GM12878 (cell line): Measurements from ENCODE around the gene IL18RAP. TPM values are rescaled to one million over a fixed set of nuclear protein-coding genes. Genes with fewer than 3 reads are reported as not detected.

ENCODE experiments used
- ATAC-seq: fragments of 200-7000 bp; cut with Tn5 transposase; 3 replicates; pipeline ENCODE4 v1.9.1; 2020; ENCODE audit warnings: mild to moderate bottlenecking, moderate library complexity
- BruUV-seq: library from RNA; stranded (reverse); fragments of 400-500 nt; replicated peaks from 2 replicates; lab custom pipeline; 2021; lab: Mats Ljungman, UMichigan
- CTCF ChIA-PET: fragments of 300-600 bp; sonication (Branson Sonifier 250); formaldehyde crosslinking; extraction: SDS; loops from one replicate; lab custom pipeline; 2021; ENCODE audit warnings: inconsistent platforms; lab: Yijun Ruan, JAX
- POLR2A ChIA-PET: fragments of 350-600 bp; formaldehyde crosslinking; extraction: SDS; loops from one replicate; lab custom pipeline; 2021; ENCODE audit warnings: inconsistent platforms; lab: Charles Lee
- RAD21 ChIA-PET: fragments of 300-600 bp; sonication (Branson Sonifier 250); formaldehyde crosslinking; loops from one replicate; lab custom pipeline; 2023; ENCODE audit warnings: antibody characterized with exemption; ENCODE audit not compliant: unreplicated experiment; lab: Charles Lee
- SMC1A ChIA-PET: fragments of 300-600 bp; sonication (Branson Sonifier 250); formaldehyde crosslinking; loops from one replicate; lab custom pipeline; 2023; ENCODE audit not compliant: unreplicated experiment, uncharacterized antibody; lab: Charles Lee
- DNase-seq: peaks from one replicate; pipeline ENCODE4 v3.0.0-alpha.2; 2011; ENCODE audit warnings: low read depth, low spot score
- FAIRE-seq: peaks from 3 replicates; lab custom pipeline; 2011; peaks lifted over from hg19 to GRCh38; lab: Jason Lieb, UNC
- H2AFZ ChIP-seq: 2 replicates; pipeline ENCODE4 v1.6.0; 2011; ENCODE audit warnings: low read depth, low read length, control low read depth; ENCODE audit not compliant: control insufficient read depth
- H3K27ac ChIP-seq: 2 replicates; pipeline ENCODE4 v1.5.1; 2011; ENCODE audit warnings: control low read depth; ENCODE audit not compliant: control insufficient read depth, insufficient read depth
- H3K27me3 ChIP-seq, 2 experiments: replicated peaks in 1 of 2; 2 replicates each; pipeline versions ENCODE4 v1.6.0 to v1.6.1; 2011; ENCODE audit warnings: low read length in 1 of 2; ENCODE audit not compliant: control insufficient read depth in 2 of 2, insufficient read depth in 2 of 2
- H3K36me3 ChIP-seq, 2 experiments: 2 replicates each; pipeline ENCODE4 v1.5.1; 2011; ENCODE audit warnings: low read length in 1 of 2; ENCODE audit not compliant: control insufficient read depth in 2 of 2, insufficient read depth in 2 of 2
- H3K4me1 ChIP-seq: 2 replicates; pipeline ENCODE4 v1.6.1; 2011; ENCODE audit warnings: mild to moderate bottlenecking, low read length, moderate library complexity, mixed read lengths; ENCODE audit not compliant: control insufficient read depth, insufficient read depth
- H3K4me2 ChIP-seq: 2 replicates; pipeline ENCODE4 v1.6.0; 2011; ENCODE audit warnings: control low read depth; ENCODE audit not compliant: control insufficient read depth, insufficient read depth
- H3K4me3 ChIP-seq: fragments of 200-600 bp; sonication (generic); 2 replicates; pipeline ENCODE4 v1.5.1; 2016
- H3K79me2 ChIP-seq: 2 replicates; pipeline ENCODE4 v1.6.0; 2011; ENCODE audit warnings: low read length; ENCODE audit not compliant: control insufficient read depth, insufficient read depth
- H3K9ac ChIP-seq: 2 replicates; pipeline ENCODE4 v1.8.0; 2011; ENCODE audit warnings: low read length, control low read depth, mixed read lengths; ENCODE audit not compliant: control insufficient read depth, insufficient read depth
- H3K9me3 ChIP-seq: replicated peaks from 3 replicates; pipeline ENCODE4 v1.5.1; 2011; ENCODE audit warnings: mild to moderate bottlenecking, low read length; ENCODE audit not compliant: control insufficient read depth, insufficient read depth
- H4K20me1 ChIP-seq: 2 replicates; pipeline ENCODE4 v1.6.0; 2011; ENCODE audit not compliant: control insufficient read depth, insufficient read depth
- ASH2L ChIP-seq: fragments of 300-600, 200-600 bp; sonication (generic); IDR thresholded peaks from 2 replicates; pipeline ENCODE4 v1.6.1; 2017; ENCODE audit warnings: low read depth, mild to moderate bottlenecking, borderline replicate concordance
- BACH1 ChIP-seq: fragments of 450-650 bp; IDR thresholded peaks from 2 replicates; pipeline ENCODE4 v1.6.1; 2017; ENCODE audit warnings: mild to moderate bottlenecking, borderline replicate concordance
- BCL11A ChIP-seq: IDR thresholded peaks from 2 replicates; pipeline ENCODE4 v1.6.1; 2011; ENCODE audit warnings: low read depth, low read length
- ETV6 ChIP-seq, 2 experiments: fragments of 450-650 bp in 1 of 2; IDR thresholded peaks in 1 of 2; conservative IDR thresholded peaks in 1 of 2; 2 replicates each; pipeline ENCODE4 v1.6.1; 2014; ENCODE audit warnings: antibody characterized with exemption in 1 of 2, borderline replicate concordance in 1 of 2, low read depth in 1 of 2, mild to moderate bottlenecking in 1 of 2, moderate library complexity in 1 of 2
- HDAC6 ChIP-seq: fragments of 200-600 bp; sonication (generic); IDR thresholded peaks from one replicate; pipeline ENCODE4 v1.8.0; 2017; ENCODE audit warnings: antibody characterized with exemption; ENCODE audit not compliant: unreplicated experiment
- KLF5 ChIP-seq: fragments of 450-650 bp; IDR thresholded peaks from 2 replicates; pipeline ENCODE4 v1.6.1; 2014; ENCODE audit warnings: mild to moderate bottlenecking; ENCODE audit not compliant: partially characterized antibody
- RCOR1 ChIP-seq: conservative IDR thresholded peaks from 2 replicates; pipeline ENCODE4 v1.6.1; 2012; ENCODE audit warnings: low read depth, low read length, improper control_type of control experiment
- RELA ChIP-seq: fragments of 450-650 bp; IDR thresholded peaks from 2 replicates; pipeline ENCODE4 v1.8.0; 2014; ENCODE audit warnings: borderline replicate concordance; ENCODE audit not compliant: partially characterized antibody
- RUNX3 ChIP-seq: IDR thresholded peaks from 2 replicates; pipeline ENCODE4 v1.6.1; 2012; ENCODE audit warnings: low read length, inconsistent platforms
- SMAD5 ChIP-seq: IDR thresholded peaks from 2 replicates; pipeline ENCODE4 v1.6.1; 2016; ENCODE audit warnings: antibody characterized with exemption, low read depth
- SP1 ChIP-seq: IDR thresholded peaks from one replicate; pipeline ENCODE4 v1.6.1; 2011; ENCODE audit warnings: low read depth, low read length
- STAT1 ChIP-seq: fragments of 450-650 bp; conservative IDR thresholded peaks from 2 replicates; pipeline ENCODE4 v1.6.1; 2014; ENCODE audit warnings: antibody characterized with exemption, mild to moderate bottlenecking
- TARDBP ChIP-seq: IDR thresholded peaks from 2 replicates; pipeline ENCODE4 v1.6.1; 2016; ENCODE audit warnings: borderline replicate concordance
- TCF3 ChIP-seq: IDR thresholded peaks from 2 replicates; pipeline ENCODE4 v1.6.1; 2012; ENCODE audit warnings: low read depth, mild to moderate bottlenecking, low read length, borderline replicate concordance; ENCODE audit not compliant: insufficient read depth
- TCF7 ChIP-seq: IDR thresholded peaks from 2 replicates; pipeline ENCODE4 v1.6.1; 2014; ENCODE audit warnings: antibody characterized with exemption, borderline replicate concordance
- ZNF207 ChIP-seq: fragments of 450-650 bp; IDR thresholded peaks from 2 replicates; pipeline ENCODE4 v1.6.1; 2014; ENCODE audit warnings: antibody characterized with exemption, mild to moderate bottlenecking, borderline replicate concordance
- ZNF217 ChIP-seq: fragments of 450-650 bp; IDR thresholded peaks from 2 replicates; pipeline ENCODE4 v1.6.1; 2017; ENCODE audit warnings: antibody characterized with exemption, mild to moderate bottlenecking
- WGBS: methylation state at CpG from one replicate; pipeline ENCODE4 v1.1.6; 2016; ENCODE audit warnings: low lambda C conversion rate; ENCODE audit not compliant: insufficient replicate concordance, insufficient coverage; ENCODE audit errors: missing lambda C conversion rate; 5-methylcytosine and 5-hydroxymethylcytosine counted together
- in situ Hi-C: fragments of 300-500 bp; cut with MboI; formaldehyde crosslinking; loops from 9 replicates; pipeline ENCODE4 v1.14.3; 2018; ENCODE audit warnings: mixed read lengths
- intact Hi-C: fragments of 100-400 bp; cut with micrococcal nuclease; formaldehyde crosslinking; loops from one replicate; pipeline ENCODE4 v1.14.2; 2022; ENCODE audit not compliant: unreplicated experiment
- polyA plus RNA-seq, 11 experiments: library from polyadenylated mRNA; depleted of rRNA in 4 of 11; unstranded in 6 of 11; stranded (reverse) in 5 of 11; fragments of >200 nt; fragmentation: Nextera tagmentation in 4 of 11; fragmentation: Illumina TruSeq in 1 of 11; extraction: Ambion mirVana in 4 of 11; extraction: Trizol in 1 of 11; gene quantifications; 1 replicate in 1 of 11; 2 replicates in 10 of 11; pipeline versions ENCODE4 v1.2.1 to v1.2.3, GENCODE V29; 2011 to 2016; ENCODE audit warnings: inconsistent platforms in 2 of 11, missing spikeins in 2 of 11, low read depth in 1 of 11
- total RNA-seq, 4 experiments: library from RNA; depleted of rRNA in 3 of 4; stranded (reverse); fragments of >200 nt in 3 of 4; fragmentation: Illumina TruSeq in 1 of 4; extraction: Trizol in 1 of 4; gene quantifications; 2 replicates each; pipeline versions ENCODE4 v1.2.1 to v1.2.3, GENCODE V29; 2013 to 2021
- TF ChIP-seq, protein P1 (sequence below): fragments of 450-650 bp; IDR thresholded peaks from 2 replicates; pipeline ENCODE4 v1.6.1; 2018; ENCODE audit warnings: borderline replicate concordance, mild to moderate bottlenecking; ENCODE audit not compliant: partially characterized antibody
- TF ChIP-seq, protein P2 (sequence below): IDR thresholded peaks from 2 replicates; pipeline ENCODE4 v1.6.1; 2012; ENCODE audit warnings: low read depth, low read length, improper control_type of control experiment
- TF ChIP-seq, protein P3 (sequence below): IDR thresholded peaks from 2 replicates; pipeline ENCODE4 v1.6.1; 2012; ENCODE audit warnings: low read depth, low read length, improper control_type of control experiment

Gene IL18RAP
- total and polyA plus RNA-seq, 10 of the 15 experiments (the other 5 are each of a cell fraction or from before 2014, with no cell fraction given) = 0.37 to 1.6 (median 0.75) TPM; not detected in 1

DNA sequence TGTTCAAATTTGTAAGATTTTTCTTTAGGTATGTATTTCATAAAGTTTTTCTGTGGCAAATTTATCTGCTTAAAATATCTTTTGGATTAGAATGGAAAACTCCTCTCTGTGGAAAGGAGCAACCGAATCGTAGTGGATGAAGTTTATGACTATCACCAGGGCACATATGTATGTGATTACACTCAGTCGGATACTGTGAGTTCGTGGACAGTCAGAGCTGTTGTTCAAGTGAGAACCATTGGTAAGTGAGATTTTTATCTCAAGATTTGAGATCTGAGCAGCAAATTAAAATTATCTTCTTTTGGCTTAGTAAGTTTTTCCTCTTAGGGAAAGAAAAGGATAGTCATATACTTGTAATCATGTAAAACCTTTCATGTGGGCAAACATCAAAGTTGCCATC, 14.2 kb downstream of the IL18RAP start (continued):
- TF ChIP-seq RUNX3 (0 out of 2 replicates have a peak, but pooled peaks have one; percentile 21), TCF7 (0 out of 2 replicates have a peak, but pooled peaks have one; percentile 41), SMAD5 (no peak), TARDBP (no peak)
- TF ChIP-seq, protein P1, sequence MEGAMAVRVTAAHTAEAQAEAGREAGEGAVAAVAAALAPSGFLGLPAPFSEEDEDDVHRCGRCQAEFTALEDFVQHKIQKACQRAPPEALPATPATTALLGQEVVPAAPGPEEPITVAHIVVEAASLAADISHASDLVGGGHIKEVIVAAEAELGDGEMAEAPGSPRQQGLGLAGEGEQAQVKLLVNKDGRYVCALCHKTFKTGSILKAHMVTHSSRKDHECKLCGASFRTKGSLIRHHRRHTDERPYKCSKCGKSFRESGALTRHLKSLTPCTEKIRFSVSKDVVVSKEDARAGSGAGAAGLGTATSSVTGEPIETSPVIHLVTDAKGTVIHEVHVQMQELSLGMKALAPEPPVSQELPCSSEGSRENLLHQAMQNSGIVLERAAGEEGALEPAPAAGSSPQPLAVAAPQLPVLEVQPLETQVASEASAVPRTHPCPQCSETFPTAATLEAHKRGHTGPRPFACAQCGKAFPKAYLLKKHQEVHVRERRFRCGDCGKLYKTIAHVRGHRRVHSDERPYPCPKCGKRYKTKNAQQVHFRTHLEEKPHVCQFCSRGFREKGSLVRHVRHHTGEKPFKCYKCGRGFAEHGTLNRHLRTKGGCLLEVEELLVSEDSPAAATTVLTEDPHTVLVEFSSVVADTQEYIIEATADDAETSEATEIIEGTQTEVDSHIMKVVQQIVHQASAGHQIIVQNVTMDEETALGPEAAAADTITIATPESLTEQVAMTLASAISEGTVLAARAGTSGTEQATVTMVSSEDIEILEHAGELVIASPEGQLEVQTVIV = no peak

DNA sequence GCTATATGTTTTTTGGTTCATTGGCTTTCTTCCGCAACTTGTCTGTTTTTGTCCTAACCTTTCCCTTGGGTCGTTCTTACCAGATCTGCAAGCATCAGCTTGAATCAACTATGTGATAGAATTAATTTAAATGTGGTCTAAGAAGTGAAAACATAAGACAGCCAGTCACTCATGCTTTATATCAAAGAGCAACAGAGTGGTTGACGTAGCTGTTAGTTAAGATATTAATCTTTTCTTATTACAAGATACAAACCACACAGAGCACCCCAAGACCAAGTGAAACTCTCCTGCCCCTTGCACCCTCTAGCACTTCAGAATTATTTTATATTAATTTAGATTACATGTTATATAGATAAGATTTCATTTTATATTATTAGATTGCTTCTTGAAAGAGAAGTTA, 15.2 kb downstream of the IL18RAP start:
- Histone ChIP-seq H3K4me3 (no peak overlapping the region), H3K27me3 (no peaks in the 10 kb centered on the region), H3K4me1 (peaks cover 24% of the 10 kb centered on the region), H3K27ac (no peak overlapping the region), H2AFZ (no peak overlapping the region), H4K20me1 (no peaks in the 10 kb centered on the region), H3K79me2 (no peaks in the 10 kb centered on the region), H3K4me2 (no peak overlapping the region), H3K9ac (no peak overlapping the region), H3K36me3 (no peaks in the 10 kb centered on the region), H3K9me3 (no peaks in the 10 kb centered on the region; the same call in 2 of the 3 replicates)
- TF ChIP-seq ZNF207 (no peak), RCOR1 (no peak), STAT1 (no peak), ASH2L (no peak), ZNF217 (no peak), SP1 (no peak), KLF5 (no peak), BCL11A (no peak), HDAC6 (no peak), RELA (no peak), ETV6 (conservative IDR thresholded peaks at IDR 0.05 in 1 of 2, IDR thresholded peaks at IDR 0.05 in 1 of 2; ENCODE audit: borderline replicate concordance in 1 of 2, low read depth in 1 of 2) (no peak), BACH1 (no peak), TCF3 (no peak)
- TF ChIP-seq, protein P2, sequence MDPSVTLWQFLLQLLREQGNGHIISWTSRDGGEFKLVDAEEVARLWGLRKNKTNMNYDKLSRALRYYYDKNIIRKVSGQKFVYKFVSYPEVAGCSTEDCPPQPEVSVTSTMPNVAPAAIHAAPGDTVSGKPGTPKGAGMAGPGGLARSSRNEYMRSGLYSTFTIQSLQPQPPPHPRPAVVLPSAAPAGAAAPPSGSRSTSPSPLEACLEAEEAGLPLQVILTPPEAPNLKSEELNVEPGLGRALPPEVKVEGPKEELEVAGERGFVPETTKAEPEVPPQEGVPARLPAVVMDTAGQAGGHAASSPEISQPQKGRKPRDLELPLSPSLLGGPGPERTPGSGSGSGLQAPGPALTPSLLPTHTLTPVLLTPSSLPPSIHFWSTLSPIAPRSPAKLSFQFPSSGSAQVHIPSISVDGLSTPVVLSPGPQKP = no peak
- TF ChIP-seq, protein P3, sequence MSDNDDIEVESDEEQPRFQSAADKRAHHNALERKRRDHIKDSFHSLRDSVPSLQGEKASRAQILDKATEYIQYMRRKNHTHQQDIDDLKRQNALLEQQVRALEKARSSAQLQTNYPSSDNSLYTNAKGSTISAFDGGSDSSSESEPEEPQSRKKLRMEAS = no peak
- no peak for DNase-seq
- ATAC-seq = no peak
- WGBS = 57% methylated on average over 3 of the region's 3 CpGs
- in situ Hi-C loops (no loop called here), intact Hi-C loops (loop anchor here (5.0 kb wide), 1 partner anchor 356 kb away; no protein-coding TSS in a partner anchor)
- POLR2A ChIA-PET = no interaction called here
- SMC1A ChIA-PET = interaction anchor here (0.9 to 5.0 kb wide), 4 partner anchors 12 to 198 kb away, joined by 3 to 24 read pairs (median 4); no protein-coding TSS in a partner anchor
- no TSS peak for BruUV-seq
- RAD21 ChIA-PET = interaction anchor here (2.2 to 3.1 kb wide), 3 partner anchors 10 to 198 kb away, joined by 5 to 15 read pairs (median 6); no protein-coding TSS in a partner anchor
- no peak for FAIRE-seq
- CTCF ChIA-PET = interaction anchor here (0.8 to 5.8 kb wide), 5 partner anchors 10 to 1019 kb away, joined by 3 to 34 read pairs (median 4); no protein-coding TSS in a partner anchor
